AG09309 (cell line): ENCODE data around the gene KCNF1.

Source experiments
- DNase-seq: peaks from one replicate; pipeline ENCODE4 v3.0.0-alpha.2; 2010; ENCODE audit warnings: low read depth
- H3K4me3 ChIP-seq: 2 replicates; pipeline ENCODE4 v1.5.1; 2011; ENCODE audit warnings: mild to moderate bottlenecking, low read depth, low read length, moderate library complexity; ENCODE audit not compliant: control insufficient read depth
- TF ChIP-seq, protein P1 (sequence below): IDR thresholded peaks from 2 replicates; pipeline ENCODE4 v1.5.1; 2011; ENCODE audit warnings: mild to moderate bottlenecking, low read depth, low read length, inconsistent platforms; ENCODE audit not compliant: insufficient read depth, control insufficient read depth; ENCODE audit errors: missing control alignments

Gene KCNF1

DNA sequence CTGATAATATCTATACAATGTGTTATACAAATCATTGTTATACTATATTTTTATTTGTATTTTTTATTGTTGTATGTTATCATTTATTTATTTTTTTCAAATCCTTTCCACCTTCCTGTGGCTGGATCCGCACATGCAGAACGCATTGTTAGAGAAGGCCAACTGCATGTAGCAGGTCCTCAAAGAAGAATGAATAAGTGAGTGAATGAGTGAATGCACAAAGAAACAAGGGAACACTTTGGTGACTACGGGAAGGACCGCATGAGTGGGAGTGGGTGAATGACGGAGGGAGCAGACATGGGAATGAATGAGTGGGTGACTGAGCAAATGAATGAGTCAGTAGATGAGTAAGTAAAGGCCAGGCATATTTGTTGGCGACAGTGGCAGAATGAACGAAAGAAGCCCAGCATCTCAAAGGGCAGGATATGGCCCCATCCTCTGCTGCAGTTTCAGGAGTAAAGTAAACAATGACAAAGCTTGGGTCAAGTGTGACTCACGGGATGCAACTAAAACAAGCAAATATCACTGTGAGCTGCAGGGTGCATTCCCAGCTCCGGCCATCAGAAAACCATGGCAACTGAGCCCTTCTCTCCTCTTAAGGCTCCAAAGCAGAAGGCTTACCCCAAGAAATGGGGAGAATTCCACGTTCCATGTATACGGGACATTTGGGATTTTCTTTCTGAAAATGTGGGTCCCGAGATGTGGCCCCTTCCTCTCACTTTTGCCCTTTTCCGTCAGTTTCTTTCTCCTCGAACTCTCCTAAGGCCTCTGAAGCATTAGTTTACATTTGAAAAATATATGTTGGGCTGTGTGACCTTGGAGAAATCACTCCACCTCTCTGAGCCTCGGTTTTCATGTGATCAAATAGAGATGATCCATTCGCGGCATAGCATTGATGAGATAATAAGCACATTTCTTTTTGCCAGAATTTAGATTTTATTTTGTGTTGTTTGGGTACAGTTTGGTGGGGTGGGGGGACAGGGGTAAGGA, 24.5 kb downstream of the KCNF1 start:
- TF ChIP-seq, protein P1, sequence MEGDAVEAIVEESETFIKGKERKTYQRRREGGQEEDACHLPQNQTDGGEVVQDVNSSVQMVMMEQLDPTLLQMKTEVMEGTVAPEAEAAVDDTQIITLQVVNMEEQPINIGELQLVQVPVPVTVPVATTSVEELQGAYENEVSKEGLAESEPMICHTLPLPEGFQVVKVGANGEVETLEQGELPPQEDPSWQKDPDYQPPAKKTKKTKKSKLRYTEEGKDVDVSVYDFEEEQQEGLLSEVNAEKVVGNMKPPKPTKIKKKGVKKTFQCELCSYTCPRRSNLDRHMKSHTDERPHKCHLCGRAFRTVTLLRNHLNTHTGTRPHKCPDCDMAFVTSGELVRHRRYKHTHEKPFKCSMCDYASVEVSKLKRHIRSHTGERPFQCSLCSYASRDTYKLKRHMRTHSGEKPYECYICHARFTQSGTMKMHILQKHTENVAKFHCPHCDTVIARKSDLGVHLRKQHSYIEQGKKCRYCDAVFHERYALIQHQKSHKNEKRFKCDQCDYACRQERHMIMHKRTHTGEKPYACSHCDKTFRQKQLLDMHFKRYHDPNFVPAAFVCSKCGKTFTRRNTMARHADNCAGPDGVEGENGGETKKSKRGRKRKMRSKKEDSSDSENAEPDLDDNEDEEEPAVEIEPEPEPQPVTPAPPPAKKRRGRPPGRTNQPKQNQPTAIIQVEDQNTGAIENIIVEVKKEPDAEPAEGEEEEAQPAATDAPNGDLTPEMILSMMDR = no peak
- DNase-seq = peak; percentile 84
- no peak overlapping the region for H3K4me3 ChIP-seq

DNA sequence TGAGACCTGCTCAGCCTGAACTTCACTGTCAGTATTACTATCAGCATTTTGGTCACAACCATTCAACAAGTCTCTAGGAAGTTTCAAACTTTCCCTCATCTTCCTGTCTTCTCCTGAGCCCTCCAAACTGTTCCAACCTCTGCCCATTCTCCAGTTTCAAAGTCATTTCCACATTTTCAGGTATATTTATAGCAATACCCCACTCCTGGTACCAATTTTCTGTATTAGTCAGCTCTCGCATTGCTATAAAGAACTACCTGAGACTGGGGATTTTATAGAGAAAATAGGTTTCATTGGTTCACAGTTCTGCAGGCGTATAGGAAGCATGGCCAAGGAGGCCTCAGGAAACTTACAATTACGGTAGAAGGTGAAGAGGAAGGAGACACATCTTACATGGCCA, 27.3 kb downstream of the KCNF1 start:
- no peak for DNase-seq
- no peak overlapping the region for H3K4me3 ChIP-seq
- TF ChIP-seq, protein P1 = no peak

DNA sequence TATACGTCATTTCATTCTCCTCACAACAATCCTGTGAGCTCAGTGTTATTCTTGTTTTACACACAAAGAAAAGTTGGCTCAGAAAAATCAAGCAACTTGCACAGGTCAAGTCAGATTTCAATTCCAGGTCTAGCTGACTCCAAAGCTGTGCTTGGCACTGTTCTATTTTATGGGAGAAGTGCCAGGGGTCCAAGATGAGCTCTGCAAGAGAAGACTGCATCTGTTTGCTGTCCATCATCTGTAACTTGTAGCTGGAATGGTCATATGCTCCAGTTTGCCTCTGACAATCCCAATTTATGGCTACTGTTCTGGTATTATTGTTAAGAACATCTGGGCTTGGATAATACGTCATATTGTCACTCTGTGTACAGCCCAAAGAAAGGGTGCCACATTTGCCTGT, 28.9 kb downstream of the KCNF1 start:
- TF ChIP-seq, protein P1 = no peak
- no peak overlapping the region for H3K4me3 ChIP-seq
- no peak for DNase-seq

DNA sequence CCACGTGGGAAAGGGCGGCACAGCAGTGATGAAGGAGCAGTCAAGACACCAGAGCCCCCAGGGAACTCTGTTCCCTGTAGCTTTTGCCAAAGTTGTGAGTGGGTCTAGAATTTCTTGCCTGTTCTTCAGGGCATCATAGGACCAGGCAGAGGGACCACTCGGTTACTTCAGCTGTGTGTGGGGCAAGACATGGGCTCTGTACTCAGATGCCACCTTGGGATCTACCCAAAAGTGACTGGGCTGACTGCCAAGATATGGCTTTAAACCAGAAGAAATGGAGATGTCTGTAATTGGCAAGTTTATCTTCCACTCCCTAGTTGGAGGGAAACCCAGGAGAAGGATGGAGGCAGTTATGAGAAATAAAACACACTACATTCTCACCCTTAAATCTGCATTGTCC, 29.6 kb downstream of the KCNF1 start:
- H3K4me3 ChIP-seq = no peak overlapping the region
- TF ChIP-seq, protein P1 = no peak
- no peak for DNase-seq

DNA sequence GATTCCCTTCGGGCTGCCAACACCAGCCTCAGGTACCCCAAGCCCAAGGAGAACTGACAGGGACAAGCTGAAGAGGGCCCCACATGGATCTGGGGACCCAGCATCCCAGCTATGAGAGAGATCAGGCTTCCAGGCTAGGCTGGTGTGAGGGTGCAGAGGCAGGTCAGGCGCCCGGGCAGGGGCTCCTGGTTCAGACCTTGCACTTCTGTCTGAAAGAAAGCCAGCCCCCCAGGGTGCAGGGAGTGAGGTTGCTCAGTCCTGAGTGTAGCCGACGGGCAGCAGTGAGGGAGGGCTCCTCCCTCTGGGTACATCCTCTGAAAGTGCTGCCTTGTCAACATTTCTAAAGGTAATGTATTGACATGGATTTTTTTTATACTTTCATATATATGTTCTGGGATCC, 33.1 kb downstream of the KCNF1 start:
- no peak for DNase-seq
- H3K4me3 ChIP-seq = no peak overlapping the region
- TF ChIP-seq, protein P1 = no peak

DNA sequence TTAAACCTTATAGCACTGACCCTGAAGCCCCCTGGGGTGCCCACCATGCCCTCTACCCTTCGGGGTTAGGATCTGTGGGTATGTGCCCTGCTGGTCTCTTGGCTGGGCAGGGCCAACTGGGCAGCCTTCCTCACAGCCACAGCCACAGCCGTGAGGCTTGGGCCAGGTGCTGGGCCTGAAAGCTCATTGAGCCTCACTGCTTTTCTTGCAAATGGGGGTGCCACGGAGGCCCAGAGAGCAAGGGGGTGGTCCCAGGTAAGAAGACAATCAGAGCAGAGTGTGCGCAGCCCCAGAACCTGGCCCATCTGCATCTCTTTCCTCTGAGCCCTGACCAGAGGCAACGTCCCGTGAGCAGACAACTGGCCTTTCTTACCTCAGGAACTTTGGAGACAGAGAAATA, 34.7 kb downstream of the KCNF1 start:
- DNase-seq = no peak
- TF ChIP-seq, protein P1 = no peak
- H3K4me3 ChIP-seq = no peak overlapping the region
